Measurements from ENCODE around the gene KLB.
"Not testable (repeated sequence)": the region's sequence is repeated elsewhere in the genome, so short reads cannot be mapped to it uniquely, and the experiment has no call there.

Gene KLB

DNA sequence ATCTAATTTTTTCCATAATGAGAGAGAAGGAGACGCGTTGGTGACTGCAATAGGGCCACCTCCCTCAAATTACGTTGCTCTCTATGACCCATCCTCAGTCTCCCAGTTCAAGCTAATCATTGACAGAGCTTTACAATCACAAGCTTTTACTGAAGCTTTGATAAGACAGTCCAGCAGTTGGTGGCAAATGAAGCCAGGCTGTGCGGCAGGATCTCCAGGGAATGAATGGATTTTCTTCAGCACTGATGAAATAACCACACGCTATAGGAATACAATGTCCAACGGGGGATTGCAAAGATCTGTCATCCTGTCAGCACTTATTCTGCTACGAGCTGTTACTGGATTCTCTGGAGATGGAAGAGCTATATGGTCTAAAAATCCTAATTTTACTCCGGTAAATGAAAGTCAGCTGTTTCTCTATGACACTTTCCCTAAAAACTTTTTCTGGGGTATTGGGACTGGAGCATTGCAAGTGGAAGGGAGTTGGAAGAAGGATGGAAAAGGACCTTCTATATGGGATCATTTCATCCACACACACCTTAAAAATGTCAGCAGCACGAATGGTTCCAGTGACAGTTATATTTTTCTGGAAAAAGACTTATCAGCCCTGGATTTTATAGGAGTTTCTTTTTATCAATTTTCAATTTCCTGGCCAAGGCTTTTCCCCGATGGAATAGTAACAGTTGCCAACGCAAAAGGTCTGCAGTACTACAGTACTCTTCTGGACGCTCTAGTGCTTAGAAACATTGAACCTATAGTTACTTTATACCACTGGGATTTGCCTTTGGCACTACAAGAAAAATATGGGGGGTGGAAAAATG lies at the start of gene KLB:
TSS of gene KLB (plus strand) at position 168 of the 821 bp plus-strand sequence. CDS start at position 188, 20 bp downstream.
- TF ChIP-seq, protein P1, sequence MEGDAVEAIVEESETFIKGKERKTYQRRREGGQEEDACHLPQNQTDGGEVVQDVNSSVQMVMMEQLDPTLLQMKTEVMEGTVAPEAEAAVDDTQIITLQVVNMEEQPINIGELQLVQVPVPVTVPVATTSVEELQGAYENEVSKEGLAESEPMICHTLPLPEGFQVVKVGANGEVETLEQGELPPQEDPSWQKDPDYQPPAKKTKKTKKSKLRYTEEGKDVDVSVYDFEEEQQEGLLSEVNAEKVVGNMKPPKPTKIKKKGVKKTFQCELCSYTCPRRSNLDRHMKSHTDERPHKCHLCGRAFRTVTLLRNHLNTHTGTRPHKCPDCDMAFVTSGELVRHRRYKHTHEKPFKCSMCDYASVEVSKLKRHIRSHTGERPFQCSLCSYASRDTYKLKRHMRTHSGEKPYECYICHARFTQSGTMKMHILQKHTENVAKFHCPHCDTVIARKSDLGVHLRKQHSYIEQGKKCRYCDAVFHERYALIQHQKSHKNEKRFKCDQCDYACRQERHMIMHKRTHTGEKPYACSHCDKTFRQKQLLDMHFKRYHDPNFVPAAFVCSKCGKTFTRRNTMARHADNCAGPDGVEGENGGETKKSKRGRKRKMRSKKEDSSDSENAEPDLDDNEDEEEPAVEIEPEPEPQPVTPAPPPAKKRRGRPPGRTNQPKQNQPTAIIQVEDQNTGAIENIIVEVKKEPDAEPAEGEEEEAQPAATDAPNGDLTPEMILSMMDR (conservative IDR thresholded peaks at IDR 0.05; ENCODE audit: control insufficient read depth, insufficient read depth, low read depth, low read length), result no peak
- peak; percentile 49 for DNase-seq (ENCODE audit: low read depth)
- no peak within 1 kb of the TSS for H3K4me3 ChIP-seq (ENCODE audit: control insufficient read depth, low read depth, low read length)

GRCh38 chr4:39357002-39357401 lies 49.7 kb upstream of the KLB start:
- TF ChIP-seq, protein P1 (conservative IDR thresholded peaks at IDR 0.05; ENCODE audit: control insufficient read depth, insufficient read depth, low read depth, low read length), result no peak
- DNase-seq (ENCODE audit: low read depth), result no peak
- no peak overlapping the region for H3K4me3 ChIP-seq (ENCODE audit: control insufficient read depth, low read depth, low read length)

- not testable (repeated sequence) for DNase-seq (ENCODE audit: low read depth); H3K4me3 ChIP-seq (ENCODE audit: control insufficient read depth, low read depth, low read length)
Observed at GRCh38 chr4:39360611-39361010, 46.1 kb upstream of the KLB start.

GRCh38 chr4:39362827-39363226 lies 43.9 kb upstream of the KLB start:
- no peak overlapping the region for H3K4me3 ChIP-seq (ENCODE audit: control insufficient read depth, low read depth, low read length)
- DNase-seq (ENCODE audit: low read depth), result no peak
- TF ChIP-seq, protein P1 (conservative IDR thresholded peaks at IDR 0.05; ENCODE audit: control insufficient read depth, insufficient read depth, low read depth, low read length), result no peak

- TF ChIP-seq, protein P1 (conservative IDR thresholded peaks at IDR 0.05; ENCODE audit: control insufficient read depth, insufficient read depth, low read depth, low read length), result no peak
- H3K4me3 ChIP-seq (ENCODE audit: control insufficient read depth, low read depth, low read length), result no peak overlapping the region
- no peak for DNase-seq (ENCODE audit: low read depth)
Observed at GRCh38 chr4:39363773-39364393, 42.8 kb upstream of the KLB start.

GRCh38 chr4:39365360-39365759 lies 41.4 kb upstream of the KLB start:
- DNase-seq (ENCODE audit: low read depth), result no peak
- H3K4me3 ChIP-seq (ENCODE audit: control insufficient read depth, low read depth, low read length), result peak overlapping the region; percentile 96
- TF ChIP-seq, protein P1 (conservative IDR thresholded peaks at IDR 0.05; ENCODE audit: control insufficient read depth, insufficient read depth, low read depth, low read length), result no peak

Data from fibroblast of mammary gland (primary cell).